ENCODE measurements around the gene PEAK3.

The PEAK3 gene

GRCh38 chr19:2239173-2239572, 42.8 kb downstream of the PEAK3 start:
- in situ Hi-C loops (cut with HindIII; ENCODE audit: low sequenced_read_pairs) = no loop called here

GRCh38 chr19:2237869-2238153, 44.2 kb downstream of the PEAK3 start:
- in situ Hi-C loops (cut with HindIII; ENCODE audit: low sequenced_read_pairs) = no loop called here

- in situ Hi-C loops (cut with HindIII; ENCODE audit: low sequenced_read_pairs) = no loop called here
Observed at GRCh38 chr19:2237051-2237868, 44.7 kb downstream of the PEAK3 start.

- in situ Hi-C loops (cut with HindIII; ENCODE audit: low sequenced_read_pairs) = no loop called here
Observed at GRCh38 chr19:2236314-2237050, 45.5 kb downstream of the PEAK3 start, which contains the start of the genes PLEKHJ1 and SF3A2. Gene PLEKHJ1, minus strand, starts transcription at chr19:2236329. Its CDS starts 81 bp downstream, at chr19:2236248. Gene SF3A2, plus strand, starts transcription at chr19:2236824. Its CDS starts 6,595 bp downstream, at chr19:2243419.

GRCh38 chr19:2236064-2236313, 46.0 kb downstream of the PEAK3 start:
- in situ Hi-C loops (cut with HindIII; ENCODE audit: low sequenced_read_pairs) = no loop called here

GRCh38 chr19:2235381-2236063, 46.5 kb downstream of the PEAK3 start:
- in situ Hi-C loops (cut with HindIII; ENCODE audit: low sequenced_read_pairs) = no loop called here

GRCh38 chr19:2234996-2235380, 47.0 kb downstream of the PEAK3 start:
- in situ Hi-C loops (cut with HindIII; ENCODE audit: low sequenced_read_pairs) = no loop called here

GRCh38 chr19:2233601-2234280, 48.2 kb downstream of the PEAK3 start:
- in situ Hi-C loops (cut with HindIII; ENCODE audit: low sequenced_read_pairs) = no loop called here

GRCh38 chr19:2232286-2233151, 49.5 kb downstream of the PEAK3 start:
- in situ Hi-C loops (cut with HindIII; ENCODE audit: low sequenced_read_pairs) = no loop called here

GRCh38 chr19:2231621-2232221, 50.3 kb downstream of the PEAK3 start:
- in situ Hi-C loops (cut with HindIII; ENCODE audit: low sequenced_read_pairs) = no loop called here

- in situ Hi-C loops (cut with HindIII; ENCODE audit: low sequenced_read_pairs) = no loop called here
Observed at GRCh38 chr19:2230807-2231533, 51.0 kb downstream of the PEAK3 start.

- in situ Hi-C loops (cut with HindIII; ENCODE audit: low sequenced_read_pairs) = no loop called here
Observed at GRCh38 chr19:2230033-2230531, 51.9 kb downstream of the PEAK3 start.

- in situ Hi-C loops (cut with HindIII; ENCODE audit: low sequenced_read_pairs) = no loop called here
Observed at GRCh38 chr19:2229103-2230032, 52.6 kb downstream of the PEAK3 start.

GRCh38 chr19:2228157-2229030, 53.6 kb downstream of the PEAK3 start:
- in situ Hi-C loops (cut with HindIII; ENCODE audit: low sequenced_read_pairs) = no loop called here

- in situ Hi-C loops (cut with HindIII; ENCODE audit: low sequenced_read_pairs) = no loop called here
Observed at GRCh38 chr19:2227415-2228156, 54.4 kb downstream of the PEAK3 start.

- in situ Hi-C loops (cut with HindIII; ENCODE audit: low sequenced_read_pairs) = no loop called here
Observed at GRCh38 chr19:2226840-2227360, 55.1 kb downstream of the PEAK3 start.
